ENCODE measurements around the gene ARHGAP15.

ARHGAP15 gene

DNA sequence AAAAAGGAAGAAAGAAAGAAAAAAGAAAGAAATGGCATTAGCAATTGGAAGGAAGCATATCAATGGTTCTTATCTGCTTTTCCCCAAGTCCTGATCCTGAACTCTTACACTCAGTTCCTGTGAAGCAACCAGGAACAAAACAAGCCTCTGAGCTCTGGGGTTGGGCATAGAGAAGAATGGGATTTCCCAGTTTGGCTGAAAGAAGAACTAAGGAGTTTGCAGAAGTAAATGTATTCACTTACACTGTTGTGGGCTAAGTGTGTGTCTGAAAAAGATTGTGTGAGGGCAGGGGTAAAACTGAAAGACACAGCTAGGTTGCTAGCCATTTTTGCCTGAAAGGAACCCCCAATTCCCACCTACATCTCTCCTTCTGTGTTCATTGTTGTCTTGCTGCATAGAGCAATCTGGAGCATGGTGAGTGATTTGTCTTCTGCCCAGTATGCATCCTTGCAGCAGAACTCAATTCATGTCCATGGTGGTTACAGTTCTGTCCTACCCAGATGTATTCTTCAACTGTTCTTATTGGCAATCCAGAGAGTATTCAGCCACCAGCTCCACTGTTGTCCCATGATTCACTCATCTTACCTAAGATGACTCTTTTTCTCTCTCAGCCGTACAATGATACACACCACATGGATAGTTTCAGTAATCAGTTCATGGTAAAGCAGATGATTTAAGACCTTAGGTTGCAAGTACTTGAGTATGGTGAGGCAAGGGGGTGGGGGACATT, 348.7 kb downstream of the ARHGAP15 start:
- no peak for DNase-seq (ENCODE audit: low read depth in 1 of 2, low spot score in 1 of 2)

DNA sequence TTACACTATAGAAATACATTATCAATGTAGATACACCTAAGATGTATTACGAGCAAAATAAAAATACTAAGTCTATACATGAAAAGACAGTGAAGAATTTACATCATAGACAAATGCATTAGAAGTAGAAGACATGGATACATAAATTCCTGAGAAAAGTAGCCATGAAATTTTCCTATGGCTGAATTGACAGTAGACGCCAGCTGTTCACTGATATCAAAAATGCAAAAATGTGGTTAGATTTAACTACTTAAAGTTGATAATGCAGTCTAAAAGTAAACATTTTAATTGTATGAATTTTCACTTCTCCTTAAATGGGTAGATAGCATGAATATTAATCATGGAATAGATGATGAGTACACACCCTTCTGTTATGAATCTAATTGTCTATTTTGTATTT, 350.9 kb downstream of the ARHGAP15 start:
- no peak for DNase-seq (ENCODE audit: low read depth in 1 of 2, low spot score in 1 of 2)

DNA sequence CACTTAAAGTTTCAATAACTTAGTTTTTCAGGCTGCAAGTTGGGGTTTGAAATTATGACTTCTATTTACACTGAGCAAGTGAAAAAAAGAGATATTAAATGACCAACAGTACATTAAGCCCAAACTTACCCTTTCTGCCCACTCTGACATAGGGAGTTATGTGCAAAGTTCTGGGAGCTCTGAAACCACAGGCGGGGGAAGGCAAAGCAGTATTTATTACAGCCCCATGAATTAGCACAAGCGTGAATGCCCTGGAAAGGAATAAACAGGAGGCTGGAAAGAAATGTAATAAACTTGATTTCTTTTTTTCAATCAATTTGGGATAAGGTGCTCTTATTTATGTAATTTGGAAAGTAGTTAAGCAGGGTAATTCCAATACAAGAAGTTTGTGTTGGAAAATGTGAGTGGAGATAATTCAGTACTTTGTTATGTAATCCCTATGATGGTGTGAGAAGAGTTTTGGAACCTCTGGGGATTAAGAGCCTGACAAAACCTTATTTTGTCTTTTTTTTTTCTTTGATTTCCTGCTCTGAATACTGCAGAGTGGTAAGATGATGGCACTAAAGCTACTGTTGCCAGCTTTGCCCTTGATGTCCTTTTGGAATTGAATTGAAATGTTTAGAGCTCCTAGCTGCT, 351.5 kb downstream of the ARHGAP15 start:
- DNase-seq (ENCODE audit: low read depth in 1 of 2, low spot score in 1 of 2): no peak

DNA sequence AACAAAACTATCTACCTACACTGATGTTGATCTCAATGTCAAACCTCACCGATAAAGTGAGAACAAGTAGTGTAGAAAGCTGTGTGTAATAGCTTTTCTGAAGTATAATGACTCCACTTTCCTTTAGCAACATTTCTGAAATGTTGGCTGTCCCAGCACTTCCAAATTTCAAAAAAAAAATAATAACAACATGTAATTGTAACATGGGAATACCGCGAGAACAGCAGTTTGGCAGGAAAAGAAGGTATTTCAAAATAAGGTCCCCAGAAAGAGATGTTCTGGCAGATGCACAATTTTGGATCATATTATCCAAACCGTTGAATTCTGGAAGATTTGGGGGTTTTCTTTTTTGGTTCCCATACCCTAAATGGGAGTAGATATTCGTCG, 352.0 kb downstream of the ARHGAP15 start:
- DNase-seq (ENCODE audit: low read depth in 1 of 2, low spot score in 1 of 2): no peak

DNA sequence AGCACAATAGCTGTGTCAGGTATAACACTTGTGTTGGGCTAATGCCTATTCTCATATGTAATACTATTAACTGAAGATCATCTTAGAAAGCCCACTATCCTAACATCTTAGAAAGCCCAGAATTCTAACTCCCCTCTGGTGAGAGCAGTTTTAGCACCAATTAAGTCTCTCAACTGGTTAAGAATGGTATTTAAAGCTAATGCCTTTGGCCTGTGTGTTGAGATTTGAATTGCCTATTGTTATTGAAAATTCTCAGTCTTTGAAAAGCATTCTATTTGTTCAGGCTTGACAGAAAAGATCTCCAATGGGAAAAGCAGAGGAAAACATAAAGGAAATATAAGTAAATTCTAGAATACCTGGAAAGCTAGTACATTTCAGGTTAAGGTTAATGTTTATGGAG, 352.5 kb downstream of the ARHGAP15 start:
- DNase-seq (ENCODE audit: low read depth in 1 of 2, low spot score in 1 of 2): no peak

DNA sequence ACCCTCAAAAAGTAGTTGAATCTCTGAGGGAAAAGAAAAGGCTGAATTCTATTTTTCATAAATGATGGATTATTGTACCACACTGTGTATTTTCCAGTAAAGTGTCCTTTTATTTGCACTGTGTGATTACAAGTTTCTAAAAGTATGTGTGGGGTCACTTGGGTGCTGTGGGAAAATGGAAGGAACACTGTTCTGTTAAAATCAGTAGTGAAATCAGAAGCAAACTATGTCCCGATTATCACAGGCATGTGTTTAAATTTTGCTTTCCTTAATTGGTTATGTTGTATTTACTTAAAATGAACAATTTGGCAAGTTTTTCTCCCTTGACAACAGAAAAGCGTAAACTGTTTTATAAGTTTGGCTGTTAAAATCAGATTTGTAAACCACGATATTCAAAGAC, 353.1 kb downstream of the ARHGAP15 start:
- DNase-seq (ENCODE audit: low read depth in 1 of 2, low spot score in 1 of 2): no peak

DNA sequence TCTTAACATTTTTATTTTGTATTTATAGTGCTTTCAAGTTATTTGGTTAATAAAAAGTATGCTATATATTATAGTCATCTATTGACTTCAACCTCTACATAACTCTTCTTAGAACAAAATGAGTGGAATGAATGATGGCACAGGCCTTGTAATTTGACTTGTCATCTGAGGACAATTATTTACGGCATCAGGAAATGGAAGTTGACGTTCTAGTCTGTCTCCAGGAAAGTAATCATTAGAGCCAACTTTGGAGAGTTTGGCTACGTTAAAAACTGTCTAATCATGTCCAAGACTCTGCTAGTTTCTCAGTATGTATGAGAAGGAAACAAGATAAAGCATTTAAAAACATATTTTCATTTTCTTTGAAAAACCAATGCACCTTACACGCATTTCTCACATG, 353.6 kb downstream of the ARHGAP15 start:
- DNase-seq (ENCODE audit: low read depth in 1 of 2, low spot score in 1 of 2): no peak

DNA sequence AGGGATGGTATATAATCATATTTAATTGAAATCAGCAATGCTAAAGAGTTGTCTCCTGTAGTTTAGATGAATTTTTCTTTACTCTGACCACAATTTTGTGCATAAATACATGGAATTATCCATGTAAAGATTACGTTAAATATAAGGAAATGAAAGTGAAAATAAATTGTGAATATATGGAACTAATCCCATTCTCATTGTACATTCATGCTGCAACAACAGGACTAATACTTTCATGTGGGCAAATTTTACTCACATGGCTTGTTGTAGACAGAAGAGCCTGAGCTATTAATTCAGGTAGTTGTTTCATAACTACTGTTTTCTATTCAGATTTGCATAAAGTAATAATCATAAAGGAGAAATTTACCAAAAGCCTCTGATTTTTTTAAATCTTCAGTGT, 357.8 kb downstream of the ARHGAP15 start:
- no peak for DNase-seq (ENCODE audit: low read depth in 1 of 2, low spot score in 1 of 2)

DNA sequence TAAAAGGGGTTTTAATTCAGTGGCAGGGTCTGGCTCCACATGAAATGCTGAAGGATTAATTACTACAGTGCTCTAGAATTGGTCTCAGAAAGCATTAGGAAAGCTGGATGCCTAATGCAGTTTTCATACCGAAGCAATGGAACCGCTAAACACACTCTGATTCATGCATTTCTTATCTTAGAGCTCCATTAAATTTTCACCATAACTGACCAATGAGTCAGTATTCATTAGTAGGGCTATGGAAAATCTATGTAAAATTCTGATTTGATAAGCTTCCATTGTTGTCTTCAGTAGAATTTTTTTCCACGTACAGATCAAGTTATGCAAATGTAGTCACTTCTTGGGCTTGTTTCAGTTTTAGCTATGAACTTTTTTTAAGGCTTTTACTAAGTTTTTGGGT, 359.9 kb downstream of the ARHGAP15 start:
- no peak for DNase-seq (ENCODE audit: low read depth in 1 of 2, low spot score in 1 of 2)

DNA sequence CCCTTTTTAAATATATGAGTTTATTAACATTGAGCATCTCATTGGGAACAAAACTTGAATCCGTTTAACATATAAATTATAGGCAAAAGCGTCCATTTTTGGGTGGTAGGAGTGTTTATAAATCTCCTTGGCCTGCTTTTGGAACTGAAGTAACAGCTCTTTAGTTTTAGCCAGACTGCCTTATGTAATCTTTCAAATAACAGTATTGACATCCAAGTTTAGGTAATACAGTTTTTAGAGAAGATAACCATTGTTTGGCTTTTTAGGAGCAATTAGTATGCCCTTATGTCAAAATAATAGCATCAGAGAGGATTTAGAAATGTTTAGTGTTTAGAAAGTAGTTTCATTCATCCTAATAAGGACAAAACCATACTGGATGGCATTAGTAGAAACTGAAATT, 361.9 kb downstream of the ARHGAP15 start:
- DNase-seq (ENCODE audit: low read depth in 1 of 2, low spot score in 1 of 2): no peak

DNA sequence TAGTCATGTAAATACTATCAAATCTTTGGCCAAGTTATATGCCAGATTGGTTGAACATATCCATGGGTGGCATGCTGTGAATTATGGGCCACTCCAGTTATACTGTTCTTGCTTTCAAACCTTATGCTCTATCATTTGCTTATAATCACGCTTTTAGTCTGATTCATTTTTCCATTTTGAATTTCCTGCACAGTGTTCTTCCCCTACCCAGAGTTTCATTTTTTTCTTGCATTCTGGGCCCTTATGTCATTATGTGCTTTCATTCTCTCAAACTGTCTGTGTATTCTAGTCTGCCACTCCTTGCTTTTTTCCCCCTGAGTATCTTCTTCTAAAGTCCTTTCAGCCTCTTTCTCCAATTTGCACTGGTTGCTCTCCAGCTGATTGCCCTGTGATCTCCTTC, 364.1 kb downstream of the ARHGAP15 start:
- no peak for DNase-seq (ENCODE audit: low read depth in 1 of 2, low spot score in 1 of 2)

DNA sequence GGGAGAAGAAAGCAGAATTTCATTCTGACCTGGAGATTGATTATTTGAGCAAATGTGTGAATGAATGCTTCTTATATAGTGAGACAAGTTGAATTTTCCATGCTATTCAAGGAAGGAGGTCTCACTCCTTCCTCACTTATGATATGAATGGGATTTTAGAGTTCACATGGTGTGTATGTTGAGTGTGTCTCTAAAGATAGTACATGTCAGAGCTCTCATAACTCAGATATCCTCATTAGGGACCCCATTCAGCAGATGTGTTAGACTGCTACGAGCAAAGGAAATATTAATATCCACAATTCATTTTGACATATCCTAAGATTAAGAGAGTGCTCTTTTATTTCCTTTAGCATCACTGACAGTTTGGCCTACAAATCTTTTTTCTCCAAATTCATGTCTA, 368.5 kb downstream of the ARHGAP15 start:
- DNase-seq (ENCODE audit: low read depth in 1 of 2, low spot score in 1 of 2): no peak

DNA sequence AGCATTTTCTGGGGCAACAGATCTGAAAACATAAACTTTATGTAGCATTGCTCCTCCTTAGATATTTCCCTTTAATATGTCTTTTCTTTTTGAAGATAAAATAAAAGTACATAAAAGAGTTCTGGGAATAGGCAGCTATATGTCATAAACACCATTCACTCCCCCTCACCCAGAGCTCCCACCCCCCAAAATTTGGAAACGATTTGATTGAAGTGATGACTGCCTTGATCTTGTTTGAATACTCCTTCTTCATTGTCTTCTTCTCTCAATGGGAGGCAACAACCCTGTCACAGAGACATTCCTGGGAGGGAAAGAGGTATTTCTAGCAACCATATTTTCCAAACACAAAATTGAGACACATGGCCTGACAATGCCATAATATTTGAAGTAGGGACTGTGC, 369.3 kb downstream of the ARHGAP15 start:
- no peak for DNase-seq (ENCODE audit: low read depth in 1 of 2, low spot score in 1 of 2)

DNA sequence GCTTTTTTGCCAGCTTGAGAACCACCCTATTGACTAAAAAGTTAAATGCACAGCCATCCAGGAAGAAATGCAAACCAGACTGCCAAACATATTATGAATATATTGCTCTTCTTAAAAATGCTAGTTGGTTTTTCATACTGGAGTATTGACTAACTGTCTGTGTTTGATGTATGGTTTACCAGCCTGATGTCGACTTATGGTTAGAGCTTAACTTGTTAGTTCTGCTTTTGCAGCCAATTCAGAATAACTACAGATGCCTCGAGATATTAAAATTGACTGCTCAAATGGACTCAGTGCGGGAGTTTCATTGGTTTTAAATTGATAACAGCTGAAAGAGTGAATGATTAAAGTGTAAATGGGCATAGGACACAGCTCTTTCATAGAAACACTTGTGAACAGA, 369.8 kb downstream of the ARHGAP15 start:
- DNase-seq (ENCODE audit: low read depth in 1 of 2, low spot score in 1 of 2): no peak

DNA sequence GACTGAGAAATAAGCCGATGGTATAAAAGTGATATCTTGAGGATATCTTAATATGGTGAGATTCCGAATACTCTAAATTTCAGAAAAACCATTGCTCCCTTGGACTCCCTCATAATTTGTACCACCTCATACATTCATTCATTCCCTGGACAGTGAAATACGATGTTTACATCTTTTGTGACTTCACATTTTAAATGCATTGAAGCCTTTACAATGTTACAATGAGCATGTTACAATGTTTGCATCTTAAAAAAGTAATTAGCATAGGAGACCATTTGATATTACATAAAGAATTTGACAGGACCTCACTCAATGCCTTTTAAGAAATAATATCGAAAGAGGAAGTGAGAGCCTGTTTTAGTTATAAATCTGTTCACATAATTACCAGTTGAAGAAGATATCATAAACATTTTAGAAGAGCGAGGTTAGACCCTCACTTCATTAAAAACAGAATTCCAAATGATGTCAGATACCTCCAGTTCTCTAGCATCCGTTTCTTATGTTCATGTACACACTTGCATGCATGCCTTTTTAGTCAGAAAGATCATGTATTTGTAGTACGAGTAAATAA, 372.0 kb downstream of the ARHGAP15 start:
- DNase-seq (ENCODE audit: low read depth in 1 of 2, low spot score in 1 of 2): no peak

DNA sequence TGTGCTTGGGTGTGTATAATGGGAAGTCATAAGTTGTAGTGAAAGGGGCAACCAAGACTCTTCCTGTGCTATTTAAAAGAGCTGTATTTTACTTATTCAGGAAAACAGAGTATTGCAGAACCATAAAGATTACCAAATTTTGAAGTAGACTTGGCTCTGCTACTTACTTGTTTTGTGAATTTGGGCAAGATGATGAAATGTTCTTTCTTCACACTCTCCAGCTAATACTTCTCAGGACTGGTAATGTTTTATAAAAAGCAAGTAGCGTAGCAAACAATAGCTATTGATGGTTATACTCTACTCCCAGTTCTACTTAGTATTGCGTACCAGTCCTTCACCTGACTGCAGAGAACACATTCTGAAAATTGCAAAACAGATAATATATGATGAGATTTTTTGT, 374.1 kb downstream of the ARHGAP15 start:
- DNase-seq (ENCODE audit: low read depth in 1 of 2, low spot score in 1 of 2): no peak

DNA sequence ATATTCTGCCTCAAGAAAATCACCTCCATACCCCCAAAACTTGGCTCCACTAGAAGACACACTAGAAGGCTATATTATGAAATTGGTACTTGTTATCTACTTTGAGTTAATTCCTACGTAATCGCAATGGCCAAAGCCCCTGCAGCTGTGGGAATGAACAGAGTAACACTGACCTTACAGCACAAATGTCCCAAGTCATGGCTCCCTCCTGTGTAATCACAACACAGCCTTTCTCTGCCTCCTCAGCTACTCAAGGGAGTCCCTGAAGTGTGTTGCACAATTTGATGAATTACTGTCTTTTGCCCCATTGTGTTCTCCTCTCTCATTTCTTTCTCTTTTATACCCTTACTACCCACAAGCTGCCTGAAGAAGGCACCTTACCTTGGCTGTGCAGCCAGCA, 375.2 kb downstream of the ARHGAP15 start:
- DNase-seq (ENCODE audit: low read depth in 1 of 2, low spot score in 1 of 2): no peak

DNA sequence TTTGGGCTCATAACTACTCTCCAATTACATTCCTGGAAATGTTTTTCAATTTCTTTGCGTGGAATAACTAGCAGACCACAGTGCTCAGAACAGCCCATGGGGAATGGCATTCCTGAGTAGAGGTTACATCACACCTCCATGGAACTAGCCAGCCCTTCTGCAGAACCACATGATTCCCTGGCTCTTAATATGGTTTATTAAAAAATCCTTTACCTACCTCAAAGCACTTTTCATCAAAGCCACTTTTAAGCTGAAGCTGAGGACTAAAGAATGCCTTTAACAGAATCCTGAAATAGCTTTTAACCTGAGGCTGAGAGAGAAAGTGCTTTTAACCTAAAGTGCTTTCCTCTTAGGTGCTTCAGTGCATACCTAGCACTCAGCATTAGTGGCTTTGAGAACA, 376.3 kb downstream of the ARHGAP15 start:
- DNase-seq (ENCODE audit: low read depth in 1 of 2, low spot score in 1 of 2): no peak

DNA sequence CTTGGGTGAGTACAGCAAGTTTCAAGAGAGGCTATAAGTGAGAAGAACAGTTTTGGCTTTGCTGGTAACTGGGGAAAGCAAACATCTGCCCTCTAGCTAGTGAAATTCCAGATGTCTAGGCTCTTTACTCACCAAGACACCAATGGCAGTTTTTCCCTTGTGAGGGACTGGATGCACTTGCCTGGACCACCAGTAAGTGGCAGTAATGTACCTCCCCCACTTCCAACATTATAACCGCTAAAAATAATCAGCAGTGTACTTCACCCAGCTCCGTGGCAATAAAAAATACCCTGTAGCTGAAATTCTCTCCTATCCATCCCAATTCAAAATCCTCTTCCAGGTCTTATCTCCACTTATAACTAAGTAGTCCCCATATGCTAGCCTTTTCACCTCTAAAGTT, 383.9 kb downstream of the ARHGAP15 start:
- no peak for DNase-seq (ENCODE audit: low read depth in 1 of 2, low spot score in 1 of 2)

DNA sequence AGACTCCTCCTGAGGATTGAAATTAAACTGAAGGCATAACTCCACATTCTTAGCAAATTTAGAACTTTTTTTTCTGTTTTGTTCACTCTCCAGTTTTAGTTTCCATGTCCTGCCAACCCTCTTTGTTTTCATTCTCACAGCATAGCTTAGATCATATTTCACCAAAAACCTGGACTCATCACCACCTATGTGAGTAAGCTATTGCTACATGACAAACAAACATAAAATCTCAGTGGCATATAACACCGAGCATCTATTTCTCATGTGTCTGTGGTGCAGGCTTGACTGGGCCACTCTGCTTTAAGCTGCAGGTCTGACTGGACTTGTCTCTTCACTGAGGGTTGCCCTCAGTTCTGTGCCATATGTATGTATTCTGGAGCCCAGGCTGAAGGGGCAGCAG, 385.2 kb downstream of the ARHGAP15 start:
- no peak for DNase-seq (ENCODE audit: low read depth in 1 of 2, low spot score in 1 of 2)

DNA sequence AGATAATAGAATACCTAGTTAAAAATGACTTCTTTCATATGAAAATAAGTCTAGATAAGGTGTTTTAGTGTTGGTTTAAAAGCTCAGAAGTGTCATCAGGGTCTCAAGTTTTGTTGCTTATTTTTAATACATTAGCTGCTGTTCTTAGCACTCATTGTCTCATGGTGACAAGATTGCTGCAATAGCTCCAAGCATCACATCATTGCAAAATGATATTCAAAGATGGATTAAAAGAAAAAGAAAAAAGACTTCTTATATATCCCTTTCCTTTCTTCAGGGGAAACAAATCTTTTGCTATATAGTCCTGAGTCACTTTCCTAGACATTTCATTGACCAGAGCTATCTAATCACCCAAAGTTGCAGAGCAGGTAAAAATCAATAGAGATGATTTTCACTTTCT, 386.1 kb downstream of the ARHGAP15 start:
- no peak for DNase-seq (ENCODE audit: low read depth in 1 of 2, low spot score in 1 of 2)

DNA sequence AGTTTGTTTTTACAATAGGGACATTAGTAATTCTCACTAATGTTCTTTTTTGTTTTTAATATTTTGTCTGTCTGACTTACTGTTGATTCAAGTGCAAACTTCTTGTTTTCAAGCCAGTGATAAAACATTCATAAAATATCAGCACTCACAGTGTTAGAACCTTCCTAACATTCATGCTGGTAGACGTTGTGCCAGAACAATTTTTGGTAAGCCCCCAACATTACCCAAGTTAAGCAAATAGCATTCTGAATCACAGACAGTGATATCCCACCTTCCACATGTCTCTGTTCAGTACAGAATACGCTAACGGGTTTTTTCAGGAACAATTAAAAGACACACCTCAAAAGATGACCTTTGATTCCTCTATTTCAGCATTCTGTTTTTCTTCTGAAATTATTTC, 390.3 kb downstream of the ARHGAP15 start:
- no peak for DNase-seq (ENCODE audit: low read depth in 1 of 2, low spot score in 1 of 2)

DNA sequence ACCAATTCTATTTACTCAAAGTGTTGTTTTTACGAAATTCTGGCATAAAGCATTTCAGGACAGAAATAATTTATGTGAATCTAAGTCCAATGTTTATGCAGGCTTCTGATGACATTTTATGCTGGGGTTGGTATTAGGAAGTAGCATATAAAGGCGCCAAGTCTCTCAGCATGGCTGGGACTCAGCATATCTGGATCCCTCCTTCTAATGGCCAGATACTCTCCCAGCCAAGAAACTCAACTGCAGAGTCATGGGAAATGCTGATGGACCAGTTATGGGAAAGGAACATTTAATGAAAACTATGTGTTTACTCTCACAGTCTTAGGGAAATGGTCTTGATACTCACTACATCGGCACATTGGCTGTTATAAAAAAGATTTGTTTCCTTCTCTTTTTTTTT, 392.2 kb downstream of the ARHGAP15 start:
- no peak for DNase-seq (ENCODE audit: low read depth in 1 of 2, low spot score in 1 of 2)

Data from activated T-helper 1 cell treated with anti-CD3 and anti-CD28 coated beads, Interleukin-2, amount 50 U/mL, for 16 hours (primary cell).